ENCODE measurements around the gene ATAD5.
"Not testable (repeated sequence)": the region's sequence is repeated elsewhere in the genome, so short reads cannot be mapped to it uniquely, and the experiment has no call there.

The ATAD5 gene

GRCh38 chr17:30831663-30832437 is at the start of gene ATAD5:
Gene ATAD5, plus strand, starts transcription at chr17:30831966. Its CDS starts 382 bp downstream, at chr17:30832348.
- DNase-seq, result peak; percentile 78

DNA sequence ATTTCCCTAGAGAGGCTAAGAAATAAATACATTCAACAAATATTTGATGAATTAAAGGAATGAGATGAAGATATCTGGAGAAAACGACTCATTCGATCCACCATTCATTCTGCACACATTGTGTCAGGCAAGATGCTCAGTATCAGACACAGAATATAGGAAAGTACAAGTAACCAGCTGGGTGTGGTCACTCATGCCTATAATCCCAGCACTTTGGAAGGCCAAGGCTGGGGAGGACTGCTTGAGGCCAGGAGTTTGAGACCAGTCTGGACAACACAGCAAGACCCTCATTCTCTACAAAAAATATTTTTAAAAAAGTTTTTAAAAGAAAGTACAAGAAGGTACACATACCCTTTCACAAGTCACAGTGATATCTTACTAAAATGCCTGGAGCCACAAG is 49.6 kb upstream of the ATAD5 start:
- DNase-seq, result no peak

DNA sequence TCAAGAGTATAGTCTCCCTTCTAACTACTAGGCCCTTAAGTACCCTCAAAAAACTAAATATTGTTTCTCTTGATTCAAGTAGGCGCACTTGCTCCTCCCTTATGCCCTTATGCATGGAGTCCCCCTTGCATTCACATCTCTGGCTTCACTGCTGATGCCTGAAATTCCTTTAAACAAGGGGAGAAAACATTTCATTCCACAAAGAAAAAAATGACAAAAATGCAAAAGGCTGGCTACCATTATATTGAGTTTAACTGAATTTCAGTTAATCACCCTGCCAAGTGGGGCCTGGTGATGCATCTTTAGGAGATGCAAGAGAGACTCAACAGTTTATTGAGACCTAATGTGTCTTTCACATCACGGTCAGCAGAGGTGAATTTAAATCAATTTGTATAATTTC is 42.8 kb upstream of the ATAD5 start:
- DNase-seq, result no peak

DNA sequence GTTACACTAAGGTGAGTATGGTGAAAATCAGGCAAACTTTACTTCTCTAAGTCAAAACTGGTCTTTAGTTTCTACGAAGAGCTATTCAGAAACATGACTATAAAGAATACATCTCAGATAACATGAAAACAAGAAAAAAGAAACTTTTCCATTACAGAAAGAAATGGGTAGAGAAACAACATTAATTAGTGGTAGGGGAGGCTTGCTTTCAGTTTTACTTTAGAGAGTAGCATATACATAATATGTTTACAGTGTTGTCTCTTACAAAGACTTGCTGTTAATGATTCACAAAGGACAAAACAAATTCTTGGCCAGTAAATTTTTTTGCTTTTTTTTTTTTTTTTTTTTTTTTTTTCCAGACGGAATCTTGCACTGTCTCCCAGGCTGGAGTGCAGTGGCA is 41.5 kb upstream of the ATAD5 start:
- no peak for DNase-seq

DNA sequence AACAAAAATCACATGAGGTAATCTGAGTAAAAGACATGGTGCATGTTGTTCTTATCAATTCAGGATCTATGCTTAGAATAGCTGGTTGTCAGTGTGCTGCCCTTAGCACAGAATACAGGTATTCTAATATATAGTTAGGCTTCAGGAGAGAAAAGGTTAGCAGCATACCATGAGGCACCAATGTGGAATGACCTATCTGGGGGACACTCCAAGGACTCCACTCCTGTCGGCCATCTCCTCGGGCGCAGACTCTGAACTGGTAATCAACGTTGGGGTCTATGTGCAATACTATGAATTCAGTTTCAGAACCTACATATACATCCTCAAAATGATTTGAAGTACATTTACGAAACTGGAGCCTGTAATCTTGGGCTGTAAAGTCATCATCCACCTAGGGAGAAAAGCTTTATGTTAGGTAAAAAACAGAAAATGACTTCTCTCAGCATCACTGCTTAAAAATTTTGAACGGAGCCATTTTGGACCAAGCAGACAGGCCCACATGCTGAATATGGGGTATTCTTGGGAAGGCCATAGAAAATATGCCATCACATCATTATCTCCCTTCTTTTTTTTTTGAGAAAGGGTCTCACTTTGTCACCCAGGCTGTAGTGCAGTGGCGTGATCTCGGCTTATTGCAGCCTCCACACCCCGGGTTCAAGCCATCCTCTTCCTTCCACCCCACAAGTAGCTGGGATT is 38.3 kb upstream of the ATAD5 start:
- no peak for DNase-seq

GRCh38 chr17:30794372-30794771 is 37.4 kb upstream of the ATAD5 start:
- no peak for DNase-seq

DNA sequence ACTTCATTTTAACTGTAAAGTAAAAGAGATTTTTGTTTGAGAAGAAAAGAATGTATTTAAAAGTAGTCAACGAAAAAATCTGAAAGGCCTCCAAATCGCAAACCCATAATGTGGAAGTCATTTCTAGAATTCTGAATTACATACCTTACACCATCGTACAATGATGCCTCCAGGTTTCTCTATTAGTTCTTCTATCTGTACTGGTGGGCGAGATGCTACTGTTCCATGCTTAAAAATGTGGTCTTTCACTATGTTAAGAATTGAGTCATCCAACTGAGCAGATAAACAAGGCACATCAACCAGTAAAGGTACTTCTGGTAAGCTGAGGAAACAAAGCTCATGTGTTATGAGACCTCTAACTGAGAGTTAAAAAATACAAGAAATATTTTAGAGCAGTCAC is 35.8 kb upstream of the ATAD5 start:
- no peak for DNase-seq

DNA sequence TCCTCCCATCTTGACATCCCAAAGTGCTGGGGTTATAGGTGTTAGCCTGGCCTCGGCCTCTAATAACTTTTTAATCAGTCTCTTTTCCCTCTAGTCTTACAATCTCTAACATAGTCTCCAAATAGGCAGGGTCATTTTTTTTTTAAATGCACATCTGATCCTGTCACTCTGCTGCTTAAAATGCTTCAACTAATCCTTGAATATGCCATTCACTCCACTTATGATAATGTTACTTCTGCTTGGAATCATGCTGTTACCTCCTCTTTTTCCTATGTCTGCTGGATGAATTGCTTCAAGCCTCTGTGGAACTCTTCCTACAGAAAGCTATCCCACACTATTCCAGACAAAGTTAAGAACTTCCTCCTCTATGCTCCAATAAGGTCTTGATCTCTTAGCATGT is 30.1 kb upstream of the ATAD5 start:
- DNase-seq, result no peak

DNA sequence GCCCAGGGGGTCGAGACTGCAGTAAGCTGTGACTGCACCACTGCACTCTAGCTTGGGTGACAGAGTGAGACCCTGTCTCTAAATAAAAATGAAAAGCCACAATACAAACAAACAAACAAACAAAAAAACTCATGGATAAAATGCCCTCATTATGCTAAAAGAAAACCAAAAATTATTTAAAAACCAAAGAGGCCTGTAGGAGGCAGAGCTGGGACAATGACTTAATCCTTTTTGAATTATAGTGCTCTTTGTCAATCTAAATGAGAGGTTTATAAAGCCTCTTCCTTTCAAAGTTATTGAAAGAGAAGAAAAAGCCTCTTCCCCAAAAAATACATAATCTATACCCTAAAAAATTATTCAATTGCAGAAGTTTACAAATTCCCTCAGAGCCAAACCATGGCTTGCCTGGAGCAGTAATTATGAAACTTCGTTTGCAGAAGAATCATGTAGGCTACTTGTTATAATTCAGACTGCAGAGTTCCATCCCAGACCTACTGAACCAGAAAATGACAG is 25.8 kb upstream of the ATAD5 start:
- no peak for DNase-seq

- DNase-seq, result no peak
Measured at GRCh38 chr17:30807896-30808295, 23.9 kb upstream of the ATAD5 start.

DNA sequence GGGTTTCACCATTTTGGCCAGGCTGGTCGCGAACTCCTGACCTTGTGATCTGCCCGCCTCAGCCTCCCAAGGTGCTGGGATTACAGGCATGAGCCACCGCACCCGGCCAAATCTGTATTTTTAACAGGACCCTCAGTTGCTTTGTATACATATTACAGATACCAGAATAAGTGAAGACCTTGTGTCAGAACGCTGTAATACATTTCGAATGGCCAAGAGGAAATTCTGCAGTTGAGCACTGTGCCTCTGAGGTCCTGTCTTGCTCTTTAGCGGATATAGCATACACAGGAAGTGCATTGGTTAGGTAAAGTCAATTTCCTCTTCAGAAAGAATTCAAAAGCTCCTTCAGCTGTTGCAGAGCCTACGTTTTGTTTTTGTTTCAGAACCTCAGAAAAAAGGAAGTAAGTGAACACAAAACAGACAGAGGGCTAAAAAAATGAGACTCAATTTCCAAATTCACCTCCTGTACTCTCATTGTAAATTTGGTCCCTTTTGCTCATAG is 22.9 kb upstream of the ATAD5 start:
- DNase-seq, result no peak

DNA sequence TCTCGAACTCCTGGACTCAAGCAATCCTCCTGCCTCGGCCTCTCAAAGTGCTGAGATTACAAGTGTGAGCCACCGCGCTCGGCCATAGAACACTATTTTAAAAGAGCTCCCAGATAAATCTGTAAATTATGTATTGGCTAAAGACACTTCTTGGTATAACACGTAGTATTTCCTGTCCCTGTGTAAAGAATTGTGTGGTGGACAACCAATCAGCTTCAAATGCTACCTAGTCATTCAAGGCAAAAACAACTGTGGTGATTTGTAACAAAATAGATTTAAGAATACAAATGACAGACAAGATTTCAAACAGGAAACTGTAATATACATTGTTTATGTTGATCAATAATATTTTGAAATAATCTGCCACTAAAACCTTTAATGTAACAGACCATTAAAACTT is 21.9 kb upstream of the ATAD5 start:
- no peak for DNase-seq

DNA sequence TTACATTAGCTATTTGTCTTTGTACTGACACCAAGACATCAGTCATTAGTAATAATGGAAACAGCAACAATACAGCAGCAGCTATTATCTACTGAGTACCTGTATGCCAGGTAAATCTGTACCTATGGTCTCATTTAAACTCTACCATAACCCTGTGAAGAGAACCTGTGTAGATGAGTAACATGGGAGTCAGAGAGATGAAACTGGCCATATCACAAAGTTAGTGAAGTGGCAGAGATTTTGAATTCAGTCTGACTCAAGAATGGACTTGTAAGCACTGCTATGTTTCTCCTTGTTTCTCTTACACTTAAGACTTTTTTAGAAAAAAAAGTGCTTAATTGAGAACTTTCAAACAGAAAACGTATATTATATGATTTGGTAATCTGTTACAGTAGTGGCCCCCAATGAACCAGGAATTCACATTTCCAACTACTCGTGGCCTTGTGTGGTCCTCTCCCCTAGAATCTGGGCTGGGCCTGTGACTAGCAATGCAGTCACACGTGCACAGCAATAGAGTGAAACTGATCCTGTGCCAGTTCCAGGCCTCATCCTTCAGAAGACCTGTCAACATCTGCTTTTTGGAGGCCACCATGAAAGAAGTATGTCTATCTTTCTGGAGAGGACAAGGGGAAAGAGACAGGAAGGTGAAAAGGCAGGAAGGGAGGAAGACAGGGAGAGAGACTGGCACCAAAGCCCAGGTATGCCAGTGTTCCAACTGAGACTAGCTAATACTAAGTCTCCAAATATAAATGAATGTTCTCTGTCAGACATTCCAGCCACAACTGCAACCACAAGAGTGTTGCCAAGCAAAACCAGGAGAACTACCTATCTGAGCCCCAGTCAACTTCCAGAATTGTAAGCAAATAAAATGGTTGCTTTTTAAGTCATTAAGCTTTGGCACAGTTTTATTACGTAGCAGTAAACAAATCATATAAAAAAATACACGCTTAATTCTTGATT is 19.3 kb upstream of the ATAD5 start:
- DNase-seq, result no peak

- not testable (repeated sequence) for DNase-seq
Measured at GRCh38 chr17:30814236-30814635, 17.5 kb upstream of the ATAD5 start.

- not testable (repeated sequence) for DNase-seq
Measured at GRCh38 chr17:30814860-30815259, 16.9 kb upstream of the ATAD5 start.

DNA sequence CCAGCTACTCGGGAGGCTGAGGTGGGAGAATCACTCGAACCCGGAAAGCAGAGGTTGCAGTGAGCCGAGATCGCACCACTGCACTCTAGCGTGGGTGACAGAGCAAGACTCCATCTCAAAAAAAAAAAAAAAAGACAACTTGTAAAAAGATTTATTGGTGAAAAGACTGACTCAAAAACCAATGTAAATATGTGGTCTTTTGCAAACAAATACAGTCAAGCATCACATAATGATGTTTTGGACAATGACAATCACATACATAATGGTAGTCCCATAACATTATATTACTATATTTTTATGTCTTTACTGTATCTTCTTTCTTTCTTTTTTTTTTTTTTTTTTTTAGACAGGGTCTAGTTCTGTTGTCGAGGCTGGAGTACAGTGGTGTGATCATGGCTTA is 15.6 kb upstream of the ATAD5 start:
- DNase-seq, result no peak

DNA sequence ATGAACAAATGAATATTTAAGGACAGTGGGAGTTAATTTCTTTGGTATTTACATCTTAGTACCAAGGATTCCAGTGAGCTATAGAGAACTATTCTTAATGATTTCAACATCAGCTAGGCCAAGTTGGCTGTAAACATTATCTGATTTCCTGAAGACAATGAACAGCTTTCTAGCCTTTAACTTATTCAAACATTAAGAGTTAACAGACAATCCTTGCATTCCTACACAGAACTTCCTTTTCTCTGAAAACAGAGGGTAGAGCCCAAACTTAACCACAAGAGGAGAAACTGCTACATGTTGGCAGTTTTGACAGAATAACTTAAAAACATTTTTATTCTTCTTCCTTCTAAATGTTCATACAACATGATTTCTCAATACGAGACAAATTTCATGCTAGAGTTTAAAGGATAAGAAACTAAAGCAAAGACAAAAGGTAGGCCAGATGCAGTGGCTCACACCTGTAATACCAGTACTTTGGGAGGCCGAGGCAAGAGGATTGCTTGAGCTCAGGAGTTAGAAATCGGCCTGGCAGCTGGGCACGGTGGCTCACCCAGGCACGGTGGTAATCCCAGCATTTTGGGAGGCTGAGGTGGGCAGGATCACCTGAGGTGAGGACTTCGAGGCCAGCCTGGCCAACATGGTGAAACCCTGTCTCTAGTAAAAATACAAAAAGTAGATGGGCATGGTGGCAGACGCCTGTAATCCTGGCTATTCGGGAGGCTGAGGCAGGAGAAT is 11.6 kb upstream of the ATAD5 start:
- DNase-seq, result no peak

GRCh38 chr17:30821871-30822723 is 9.7 kb upstream of the ATAD5 start:
- no peak for DNase-seq

- not testable (repeated sequence) for DNase-seq
Measured at GRCh38 chr17:30822919-30823318, 8.8 kb upstream of the ATAD5 start.

DNA sequence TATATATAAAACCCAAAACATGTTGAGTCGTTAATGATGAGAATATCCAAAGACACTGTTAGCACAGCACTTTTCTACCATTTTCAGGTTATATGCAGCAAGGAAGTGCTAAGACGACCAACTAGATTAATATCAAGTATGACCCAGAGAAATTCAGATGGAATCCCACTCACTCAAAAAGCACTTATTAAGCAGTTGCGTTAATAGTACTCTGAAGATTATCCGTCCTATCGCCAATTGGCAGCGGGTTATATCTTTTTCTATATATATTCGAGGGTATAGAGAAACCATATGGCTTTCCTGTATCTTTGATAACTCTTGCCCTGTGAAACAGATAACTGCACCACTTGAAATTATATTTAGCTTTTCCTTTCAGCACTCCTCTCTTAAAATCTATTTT is 8.3 kb upstream of the ATAD5 start:
- DNase-seq, result no peak

DNA sequence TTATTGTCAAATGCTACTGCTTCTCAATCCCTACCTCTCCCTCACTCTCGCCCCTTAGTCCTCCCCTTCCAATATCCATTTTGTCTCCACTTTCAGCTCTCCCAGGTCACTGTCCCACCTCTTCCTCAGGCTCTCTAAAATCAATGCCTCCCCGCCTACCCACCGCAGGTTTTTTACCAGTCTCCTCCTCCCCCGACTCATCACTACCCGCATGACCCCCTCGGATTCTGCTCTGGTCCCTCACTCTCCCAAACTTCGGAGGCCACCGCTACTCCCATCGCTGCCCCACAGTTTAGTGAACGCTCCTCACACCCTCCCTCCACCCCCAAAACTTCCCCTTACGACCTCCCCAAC is 7.8 kb upstream of the ATAD5 start:
- no peak for DNase-seq
